ENCODE data around the gene ATP2B1. TPM values are rescaled to one million over a fixed set of nuclear protein-coding genes. Genes with fewer than 3 reads are reported as not detected.

Gene ATP2B1
- total RNA-seq, 1 donor = 99.9 TPM

- no peak for TF ChIP-seq CTCF (IDR thresholded peaks at IDR 0.05; ENCODE audit: extremely low read depth, low read depth, low read length)
- Histone ChIP-seq H2AFZ (ENCODE audit: low read length) (no peak overlapping the region), H3K27ac (ENCODE audit: low read depth, low read length) (no peak overlapping the region), H3K27me3 (ENCODE audit: insufficient read depth, low read length) (no peaks in the 10 kb centered on the region), H3K4me1 (ENCODE audit: insufficient read depth, low read length) (peaks cover 11% of the 10 kb centered on the region), H3K4me3 (ENCODE audit: insufficient read depth, low read length) (no peak overlapping the region), H3K79me2 (ENCODE audit: insufficient read depth, low read length) (peaks cover 100% of the 10 kb centered on the region), H4K20me1 (ENCODE audit: insufficient read depth, low read length) (peaks cover 10% of the 10 kb centered on the region), H3K4me2 (ENCODE audit: insufficient read depth, low read length) (peak overlapping the region; percentile 43), H3K36me3 (ENCODE audit: insufficient read depth, low read length) (no peaks in the 10 kb centered on the region), H3K9me3 (ENCODE audit: low read depth, low read length) (no peaks in the 10 kb centered on the region)
- no peak for DNase-seq (ENCODE audit: insufficient read length, low spot score, missing footprints)
These were observed 14.9 kb downstream of the ATP2B1 start for GRCh38 chr12:89693639-89694202.

- H3K4me1 ChIP-seq (ENCODE audit: insufficient read depth, low read length) = peaks cover 15% of the 10 kb centered on the region
- DNase-seq (ENCODE audit: insufficient read length, low spot score, missing footprints) = no peak
- H3K27ac ChIP-seq (ENCODE audit: low read depth, low read length) = no peak overlapping the region
- no peak overlapping the region for H3K4me2 ChIP-seq (ENCODE audit: insufficient read depth, low read length)
- no peak for TF ChIP-seq CTCF (IDR thresholded peaks at IDR 0.05; ENCODE audit: extremely low read depth, low read depth, low read length)
- H3K36me3 ChIP-seq (ENCODE audit: insufficient read depth, low read length) = no peaks in the 10 kb centered on the region
- H3K27me3 ChIP-seq (ENCODE audit: insufficient read depth, low read length) = no peaks in the 10 kb centered on the region
- no peak overlapping the region for H2AFZ ChIP-seq (ENCODE audit: low read length)
- H3K79me2 ChIP-seq (ENCODE audit: insufficient read depth, low read length) = peaks cover 100% of the 10 kb centered on the region
- H3K9me3 ChIP-seq (ENCODE audit: low read depth, low read length) = no peaks in the 10 kb centered on the region
- peaks cover 19% of the 10 kb centered on the region for H4K20me1 ChIP-seq (ENCODE audit: insufficient read depth, low read length)
- no peak overlapping the region for H3K4me3 ChIP-seq (ENCODE audit: insufficient read depth, low read length)
These were observed 16.2 kb downstream of the ATP2B1 start for GRCh38 chr12:89692439-89692838.

GRCh38 chr12:89691659-89692058 is 17.0 kb downstream of the ATP2B1 start:
- no peak for TF ChIP-seq CTCF (IDR thresholded peaks at IDR 0.05; ENCODE audit: extremely low read depth, low read depth, low read length)

GRCh38 chr12:89690925-89691324 is 17.7 kb downstream of the ATP2B1 start:
- peaks cover 100% of the 10 kb centered on the region for H3K79me2 ChIP-seq (ENCODE audit: insufficient read depth, low read length)
- peaks cover 15% of the 10 kb centered on the region for H3K4me1 ChIP-seq (ENCODE audit: insufficient read depth, low read length)
- no peak overlapping the region for H3K4me3 ChIP-seq (ENCODE audit: insufficient read depth, low read length)
- no peaks in the 10 kb centered on the region for H3K9me3 ChIP-seq (ENCODE audit: low read depth, low read length)
- H4K20me1 ChIP-seq (ENCODE audit: insufficient read depth, low read length) = peaks cover 19% of the 10 kb centered on the region
- no peak overlapping the region for H3K27ac ChIP-seq (ENCODE audit: low read depth, low read length)
- peak; percentile 15 for DNase-seq (ENCODE audit: insufficient read length, low spot score, missing footprints)
- H3K36me3 ChIP-seq (ENCODE audit: insufficient read depth, low read length) = no peaks in the 10 kb centered on the region
- TF ChIP-seq CTCF (IDR thresholded peaks at IDR 0.05; ENCODE audit: extremely low read depth, low read depth, low read length) = no peak
- H3K27me3 ChIP-seq (ENCODE audit: insufficient read depth, low read length) = no peaks in the 10 kb centered on the region
- no peak overlapping the region for H3K4me2 ChIP-seq (ENCODE audit: insufficient read depth, low read length)
- no peak overlapping the region for H2AFZ ChIP-seq (ENCODE audit: low read length)

More at GRCh38 chr12:89691659-89692058, 17.0 kb downstream of the ATP2B1 start:
- Histone ChIP-seq H3K27me3 (ENCODE audit: insufficient read depth, low read length) (no peaks in the 10 kb centered on the region), H3K9me3 (ENCODE audit: low read depth, low read length) (no peaks in the 10 kb centered on the region), H3K79me2 (ENCODE audit: insufficient read depth, low read length) (peaks cover 100% of the 10 kb centered on the region), H3K36me3 (ENCODE audit: insufficient read depth, low read length) (no peaks in the 10 kb centered on the region), H3K4me1 (ENCODE audit: insufficient read depth, low read length) (peaks cover 15% of the 10 kb centered on the region), H3K4me2 (ENCODE audit: insufficient read depth, low read length) (no peak overlapping the region), H4K20me1 (ENCODE audit: insufficient read depth, low read length) (peaks cover 19% of the 10 kb centered on the region), H3K27ac (ENCODE audit: low read depth, low read length) (peak overlapping the region; percentile 3), H2AFZ (ENCODE audit: low read length) (no peak overlapping the region), H3K4me3 (ENCODE audit: insufficient read depth, low read length) (no peak overlapping the region)
- no peak for DNase-seq (ENCODE audit: insufficient read length, low spot score, missing footprints)
